ENCODE measurements around the gene ISM1.

GRCh38 chr20:13317439-13317838 is 96.4 kb downstream of the ISM1 start:
- TF ChIP-seq CTCF (IDR thresholded peaks at IDR 0.05): no peak
- no peak for TF ChIP-seq POLR2A (IDR thresholded peaks at IDR 0.05)
